Umbilical cord (tissue), 2 donors: ENCODE measurements around the gene HPCAL1. TPM values are rescaled to one million over a fixed set of nuclear protein-coding genes. Genes with fewer than 3 reads are reported as not detected.
A peak's percentile ranks its signal among the peaks of the same experiment; 100 is the strongest.

Source experiments
- DNase-seq: peaks from one replicate; pipeline ENCODE4 v3.0.0-alpha.2; 2015; ENCODE audit warnings: low spot score
- total RNA-seq: library from RNA; depleted of rRNA; stranded (reverse); fragments of >200 nt; gene quantifications from one replicate; pipeline ENCODE4 v1.2.3, GENCODE V29; 2014; ENCODE audit warnings: low replicate concordance; ENCODE audit not compliant: insufficient read depth

HPCAL1 gene
- total RNA-seq, 1 donor from 2014 or later = 7.9 TPM

GRCh38 chr2:10336283-10336682 lies 33.6 kb downstream of the HPCAL1 start:
- no peak for DNase-seq

- no peak for DNase-seq
These were observed 35.0 kb downstream of the HPCAL1 start for GRCh38 chr2:10337449-10338269.

- DNase-seq = no peak
These were observed 35.8 kb downstream of the HPCAL1 start for GRCh38 chr2:10338270-10339188.

GRCh38 chr2:10339647-10340592 lies 37.2 kb downstream of the HPCAL1 start:
- DNase-seq = peak; percentile 31

GRCh38 chr2:10340593-10340975 lies 37.9 kb downstream of the HPCAL1 start:
- peak; percentile 47 for DNase-seq

GRCh38 chr2:10341193-10341592 lies 38.5 kb downstream of the HPCAL1 start:
- no peak for DNase-seq

GRCh38 chr2:10342245-10342951 lies 39.7 kb downstream of the HPCAL1 start:
- DNase-seq = no peak

GRCh38 chr2:10343191-10343590 lies 40.5 kb downstream of the HPCAL1 start:
- DNase-seq = no peak

GRCh38 chr2:10343658-10344057 lies 41.0 kb downstream of the HPCAL1 start:
- no peak for DNase-seq

- peak; percentile 68 for DNase-seq
These were observed 41.7 kb downstream of the HPCAL1 start for GRCh38 chr2:10344105-10345066.

GRCh38 chr2:10345126-10345525 lies 42.4 kb downstream of the HPCAL1 start:
- no peak for DNase-seq

- DNase-seq = no peak
These were observed 43.1 kb downstream of the HPCAL1 start for GRCh38 chr2:10345813-10346212.

GRCh38 chr2:10346929-10347561 lies 44.3 kb downstream of the HPCAL1 start:
- DNase-seq = no peak

GRCh38 chr2:10347562-10347948 lies 44.9 kb downstream of the HPCAL1 start:
- no peak for DNase-seq

GRCh38 chr2:10348891-10349290 lies 46.2 kb downstream of the HPCAL1 start:
- no peak for DNase-seq

- no peak for DNase-seq
These were observed 48.1 kb downstream of the HPCAL1 start for GRCh38 chr2:10350761-10351160.

- DNase-seq = no peak
These were observed 49.7 kb downstream of the HPCAL1 start for GRCh38 chr2:10352361-10352760.

- no peak for DNase-seq
These were observed 50.3 kb downstream of the HPCAL1 start for GRCh38 chr2:10352972-10353371.

- DNase-seq = no peak
These were observed 51.2 kb downstream of the HPCAL1 start for GRCh38 chr2:10353931-10354330.
